Osteocyte (in vitro differentiated cells): ENCODE data around the gene CYTH4. TPM values are rescaled to one million over a fixed set of nuclear protein-coding genes. Genes with fewer than 3 reads are reported as not detected.

Experiments
- DNase-seq: peaks from one replicate; pipeline ENCODE4 v3.0.0; 2021; ENCODE audit warnings: mixed read lengths; ENCODE audit not compliant: unreplicated experiment; ENCODE audit errors: extremely low spot score
- H3K27ac Mint-ChIP-seq: one replicate; pipeline ENCODE4 v1.8.0; 2021; ENCODE audit warnings: mild to moderate bottlenecking, mixed read lengths; ENCODE audit not compliant: unreplicated experiment
- H3K27me3 Mint-ChIP-seq: one replicate; pipeline ENCODE4 v1.8.0; 2021; ENCODE audit warnings: mixed read lengths; ENCODE audit not compliant: unreplicated experiment
- H3K36me3 Mint-ChIP-seq: one replicate; pipeline ENCODE4 v1.8.0; 2021; ENCODE audit warnings: mixed read lengths; ENCODE audit not compliant: unreplicated experiment
- H3K4me1 Mint-ChIP-seq: one replicate; pipeline ENCODE4 v1.8.0; 2021; ENCODE audit warnings: mixed read lengths; ENCODE audit not compliant: unreplicated experiment
- H3K4me3 Mint-ChIP-seq: one replicate; pipeline ENCODE4 v1.8.0; 2021; ENCODE audit warnings: mild to moderate bottlenecking, moderate library complexity, mixed read lengths; ENCODE audit not compliant: unreplicated experiment
- H3K9me3 Mint-ChIP-seq: one replicate; pipeline ENCODE4 v1.8.0; 2021; ENCODE audit warnings: mixed read lengths; ENCODE audit not compliant: unreplicated experiment
- CTCF ChIP-seq: fragments of 200-600 bp; sonication (generic); IDR thresholded peaks from 2 replicates; pipeline ENCODE4 v1.5.0; 2021; ENCODE audit warnings: antibody characterized with exemption, mild to moderate bottlenecking, moderate library complexity
- total RNA-seq: library from RNA; stranded (reverse); gene quantifications from 2 replicates; pipeline ENCODE4 v1.2.1, GENCODE V29; 2021

CYTH4 gene
- total RNA-seq, 1 donor from 2014 or later = not detected

DNA sequence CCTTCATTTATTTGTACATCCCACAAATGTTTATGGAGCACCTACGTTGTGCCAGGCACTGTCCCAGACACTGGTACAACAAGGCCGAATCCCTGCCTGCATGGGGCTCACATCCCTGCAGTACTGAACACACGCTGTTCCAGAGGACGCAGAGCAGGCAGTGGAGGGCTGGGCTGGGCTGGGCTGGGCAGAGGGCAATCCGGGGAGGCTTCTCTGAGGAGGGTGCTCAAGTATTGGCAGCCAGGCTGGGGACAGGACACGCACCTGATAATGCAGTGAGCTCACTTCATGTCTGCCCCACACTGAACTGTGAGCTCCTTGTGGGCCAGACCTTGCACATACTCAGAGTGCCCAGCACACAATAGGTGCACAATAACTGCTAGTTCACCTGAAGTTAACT is 34.1 kb downstream of the CYTH4 start:
- DNase-seq = no peak
- Mint-ChIP-seq H3K27me3 (peaks cover 2% of the 10 kb centered on the region), H3K9me3 (no peaks in the 10 kb centered on the region)

GRCh38 chr22:37316875-37317371 is 34.6 kb downstream of the CYTH4 start:
- no peaks in the 10 kb centered on the region for H3K36me3 Mint-ChIP-seq
- no peaks in the 10 kb centered on the region for H3K9me3 Mint-ChIP-seq
- peak; percentile 91 for DNase-seq
- H3K4me3 Mint-ChIP-seq = no peak overlapping the region
- peaks cover 17% of the 10 kb centered on the region for H3K4me1 Mint-ChIP-seq
- H3K27ac Mint-ChIP-seq = no peak overlapping the region
- peak; percentile 90 for TF ChIP-seq CTCF
- H3K27me3 Mint-ChIP-seq = peaks cover 2% of the 10 kb centered on the region

More for the DNA sequence above, 34.1 kb downstream of the CYTH4 start:
- Mint-ChIP-seq H3K36me3 (no peaks in the 10 kb centered on the region), H3K4me1 (peaks cover 17% of the 10 kb centered on the region), H3K27ac (no peak overlapping the region), H3K4me3 (no peak overlapping the region)
- TF ChIP-seq CTCF = no peak

DNA sequence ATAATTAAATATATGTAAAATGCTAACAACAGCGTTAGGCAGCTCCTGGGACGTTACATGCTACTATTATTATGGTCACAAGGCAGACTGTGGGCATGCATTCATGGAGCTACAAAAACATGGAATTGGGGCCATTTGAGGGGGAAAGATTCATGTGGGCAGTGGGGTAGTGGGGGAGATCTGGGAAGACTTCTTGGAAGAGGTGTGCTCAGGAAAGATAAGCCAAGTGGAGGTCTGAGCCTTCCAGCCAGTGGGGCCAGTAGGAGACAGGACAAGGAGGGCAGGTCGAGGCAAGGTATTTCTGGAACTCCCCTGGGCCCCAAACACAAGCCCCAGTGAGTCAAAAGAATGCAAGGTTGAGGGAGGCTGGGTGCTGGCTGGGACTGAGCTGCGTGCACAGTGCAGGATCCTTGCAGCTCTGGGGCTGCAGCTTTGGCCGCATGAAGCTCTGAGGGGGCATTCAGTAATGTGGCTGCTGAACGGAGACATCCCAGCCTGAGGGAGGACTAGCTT is 35.4 kb downstream of the CYTH4 start:
- TF ChIP-seq CTCF = no peak
- peaks cover 17% of the 10 kb centered on the region for H3K4me1 Mint-ChIP-seq
- H3K9me3 Mint-ChIP-seq = no peaks in the 10 kb centered on the region
- H3K27ac Mint-ChIP-seq = no peak overlapping the region
- no peak for DNase-seq
- peaks cover 2% of the 10 kb centered on the region for H3K27me3 Mint-ChIP-seq
- no peaks in the 10 kb centered on the region for H3K36me3 Mint-ChIP-seq
- no peak overlapping the region for H3K4me3 Mint-ChIP-seq

GRCh38 chr22:37318364-37319109 is 36.2 kb downstream of the CYTH4 start:
- Mint-ChIP-seq H3K4me3 (no peak overlapping the region), H3K4me1 (peaks cover 17% of the 10 kb centered on the region), H3K27me3 (peaks cover 3% of the 10 kb centered on the region), H3K9me3 (no peaks in the 10 kb centered on the region), H3K27ac (no peak overlapping the region), H3K36me3 (no peaks in the 10 kb centered on the region)
- no peak for DNase-seq
- no peak for TF ChIP-seq CTCF

- Mint-ChIP-seq H3K4me1 (peaks cover 12% of the 10 kb centered on the region), H3K4me3 (no peak overlapping the region), H3K36me3 (no peaks in the 10 kb centered on the region), H3K27me3 (peaks cover 12% of the 10 kb centered on the region), H3K27ac (no peak overlapping the region), H3K9me3 (no peaks in the 10 kb centered on the region)
- no peak for TF ChIP-seq CTCF
- DNase-seq = no peak
Observed at GRCh38 chr22:37319469-37319868, 37.2 kb downstream of the CYTH4 start.
